Mammary epithelial cell (primary cell): ENCODE data around the gene CD81.

Experiments used
- EZH2 ChIP-seq: IDR thresholded peaks from 2 replicates; pipeline ENCODE4 v1.6.1; 2012; ENCODE audit warnings: low read length, inconsistent platforms, borderline replicate concordance
- TF ChIP-seq, protein P1 (sequence below), 2 donors: IDR thresholded peaks in 1 of 2; conservative IDR thresholded peaks in 1 of 2; 2 replicates each; pipeline ENCODE4 v1.5.1; 2011 to 2012; ENCODE audit warnings: inconsistent platforms in 2 of 2, low read length in 2 of 2, mild to moderate bottlenecking in 2 of 2, control low read depth in 1 of 2, low read depth in 1 of 2; ENCODE audit not compliant: insufficient read depth in 1 of 2; ENCODE audit errors: extremely low read depth in 1 of 2

DNA sequence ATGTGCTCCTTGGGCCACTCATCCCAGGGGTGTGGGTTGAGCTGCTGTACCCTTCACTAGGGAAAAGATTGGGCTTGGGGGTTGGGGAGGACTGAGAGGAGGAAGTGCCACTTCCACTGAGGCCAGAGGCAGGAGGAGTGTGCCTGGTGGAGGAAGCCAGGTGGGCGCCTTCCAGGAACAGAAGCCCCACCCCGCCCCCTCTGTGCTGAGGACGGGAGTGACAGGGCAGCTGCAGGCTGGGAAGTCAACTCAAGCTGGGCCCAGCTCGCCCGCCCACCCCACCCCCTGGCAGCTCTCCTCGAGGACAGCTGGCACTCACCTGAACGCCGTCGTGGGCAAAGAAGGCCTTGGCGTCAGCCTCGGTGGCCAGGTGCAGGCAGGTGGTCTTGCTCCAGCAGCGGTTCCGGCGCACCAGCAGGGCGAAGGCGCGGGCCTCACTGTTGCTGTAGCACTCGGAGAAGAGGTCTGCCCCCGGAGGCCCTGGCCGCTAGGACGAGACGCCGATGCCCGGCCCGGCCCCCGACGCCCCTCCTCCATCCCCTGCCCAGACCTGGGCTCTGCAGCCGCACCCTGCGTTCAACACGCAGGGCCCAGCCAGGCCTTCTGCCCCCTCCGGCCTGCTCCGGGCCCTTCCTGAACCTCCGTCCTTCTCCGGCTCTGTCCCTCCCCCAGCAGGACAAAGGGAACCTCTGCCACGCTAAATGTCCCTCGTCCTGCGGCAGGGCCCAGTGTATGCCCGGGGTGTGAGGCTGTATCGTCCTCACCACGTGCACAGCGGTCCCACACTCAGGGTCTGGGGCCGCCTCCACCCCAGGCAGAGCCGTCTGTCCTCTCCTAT, 36.9 kb downstream of the CD81 start:
- TF ChIP-seq, protein P1, sequence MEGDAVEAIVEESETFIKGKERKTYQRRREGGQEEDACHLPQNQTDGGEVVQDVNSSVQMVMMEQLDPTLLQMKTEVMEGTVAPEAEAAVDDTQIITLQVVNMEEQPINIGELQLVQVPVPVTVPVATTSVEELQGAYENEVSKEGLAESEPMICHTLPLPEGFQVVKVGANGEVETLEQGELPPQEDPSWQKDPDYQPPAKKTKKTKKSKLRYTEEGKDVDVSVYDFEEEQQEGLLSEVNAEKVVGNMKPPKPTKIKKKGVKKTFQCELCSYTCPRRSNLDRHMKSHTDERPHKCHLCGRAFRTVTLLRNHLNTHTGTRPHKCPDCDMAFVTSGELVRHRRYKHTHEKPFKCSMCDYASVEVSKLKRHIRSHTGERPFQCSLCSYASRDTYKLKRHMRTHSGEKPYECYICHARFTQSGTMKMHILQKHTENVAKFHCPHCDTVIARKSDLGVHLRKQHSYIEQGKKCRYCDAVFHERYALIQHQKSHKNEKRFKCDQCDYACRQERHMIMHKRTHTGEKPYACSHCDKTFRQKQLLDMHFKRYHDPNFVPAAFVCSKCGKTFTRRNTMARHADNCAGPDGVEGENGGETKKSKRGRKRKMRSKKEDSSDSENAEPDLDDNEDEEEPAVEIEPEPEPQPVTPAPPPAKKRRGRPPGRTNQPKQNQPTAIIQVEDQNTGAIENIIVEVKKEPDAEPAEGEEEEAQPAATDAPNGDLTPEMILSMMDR (conservative IDR thresholded peaks at IDR 0.05 in 1 of 2, IDR thresholded peaks at IDR 0.05 in 1 of 2; ENCODE audit: extremely low read depth in 1 of 2, insufficient read depth in 1 of 2, low read depth in 1 of 2, low read length in 2 of 2), result no peak
- no peak for TF ChIP-seq EZH2
